Measurements from ENCODE around the gene UMAD1. TPM values are rescaled to one million over a fixed set of nuclear protein-coding genes. Genes with fewer than 3 reads are reported as not detected.

UMAD1 gene
- total RNA-seq, 4 donors from 2014 or later = 1.3 to 32.9 (median 15.3) TPM

GRCh38 chr7:7851991-7852390 is 211.4 kb downstream of the UMAD1 start:
- Histone ChIP-seq H3K27me3 (no peaks in the 10 kb centered on the region), H3K36me3 (no peaks in the 10 kb centered on the region), H3K9me3 (no peaks in the 10 kb centered on the region), H3K4me3 (no peak overlapping the region), H3K4me1 (no peaks in the 10 kb centered on the region), H3K27ac (no peak overlapping the region)
- intact Hi-C loops (cut with DNase I; ENCODE audit: low total_unique reads) = no loop called here
- TF ChIP-seq POLR2A (IDR thresholded peaks at IDR 0.05) = no peak
- TF ChIP-seq CTCF (IDR thresholded peaks at IDR 0.05) = no peak
- no peak for DNase-seq

GRCh38 chr7:7857143-7857583 is 216.6 kb downstream of the UMAD1 start:
- TF ChIP-seq CTCF (IDR thresholded peaks at IDR 0.05) (no peak), POLR2A (IDR thresholded peaks at IDR 0.05) (no peak)
- Histone ChIP-seq H3K4me1 (no peaks in the 10 kb centered on the region), H3K36me3 (no peaks in the 10 kb centered on the region), H3K9me3 (no peaks in the 10 kb centered on the region), H3K27ac (no peak overlapping the region), H3K4me3 (no peak overlapping the region), H3K27me3 (no peaks in the 10 kb centered on the region)
- DNase-seq = no peak
- intact Hi-C loops (cut with DNase I; ENCODE audit: low total_unique reads) = no loop called here

- no peaks in the 10 kb centered on the region for H3K36me3 ChIP-seq
- H3K4me3 ChIP-seq = no peak overlapping the region
- H3K27me3 ChIP-seq = no peaks in the 10 kb centered on the region
- no peaks in the 10 kb centered on the region for H3K4me1 ChIP-seq
- DNase-seq = no peak
- intact Hi-C loops (cut with DNase I; ENCODE audit: low total_unique reads) = no loop called here
- H3K9me3 ChIP-seq = no peaks in the 10 kb centered on the region
- TF ChIP-seq CTCF (IDR thresholded peaks at IDR 0.05) (no peak), POLR2A (IDR thresholded peaks at IDR 0.05) (no peak)
- no peak overlapping the region for H3K27ac ChIP-seq
These were observed 218.0 kb downstream of the UMAD1 start for GRCh38 chr7:7858559-7858958.

DNA sequence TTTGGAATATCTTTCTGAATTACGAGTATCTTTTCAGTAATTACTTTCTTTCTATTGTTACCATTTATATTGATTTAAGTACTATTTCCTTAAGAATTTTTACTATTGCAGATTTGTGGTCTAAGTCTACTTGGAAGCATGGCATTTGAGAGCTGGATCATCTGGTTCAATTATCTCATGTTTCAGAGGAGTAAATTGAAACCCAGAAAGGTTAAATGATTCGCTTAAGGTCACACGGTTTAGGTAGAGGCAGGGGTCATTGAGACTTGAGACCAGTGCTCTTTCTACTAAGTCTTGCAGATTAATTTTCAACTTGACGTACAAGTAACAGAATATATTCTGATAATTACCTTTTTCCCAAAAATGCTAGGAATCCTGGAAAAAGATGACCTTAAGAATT is 218.9 kb downstream of the UMAD1 start:
- H3K27me3 ChIP-seq = no peaks in the 10 kb centered on the region
- no peak overlapping the region for H3K27ac ChIP-seq
- no peaks in the 10 kb centered on the region for H3K4me1 ChIP-seq
- intact Hi-C loops (cut with DNase I; ENCODE audit: low total_unique reads) = no loop called here
- TF ChIP-seq CTCF (IDR thresholded peaks at IDR 0.05) (no peak), POLR2A (IDR thresholded peaks at IDR 0.05) (no peak)
- no peaks in the 10 kb centered on the region for H3K9me3 ChIP-seq
- no peak overlapping the region for H3K4me3 ChIP-seq
- DNase-seq = no peak
- H3K36me3 ChIP-seq = no peaks in the 10 kb centered on the region

GRCh38 chr7:7861211-7861633 is 220.7 kb downstream of the UMAD1 start:
- Histone ChIP-seq H3K36me3 (no peaks in the 10 kb centered on the region), H3K4me3 (no peak overlapping the region), H3K27ac (no peak overlapping the region), H3K27me3 (no peaks in the 10 kb centered on the region), H3K9me3 (no peaks in the 10 kb centered on the region), H3K4me1 (no peaks in the 10 kb centered on the region)
- intact Hi-C loops (cut with DNase I; ENCODE audit: low total_unique reads) = no loop called here
- DNase-seq = no peak
- TF ChIP-seq POLR2A (IDR thresholded peaks at IDR 0.05) (no peak), CTCF (IDR thresholded peaks at IDR 0.05) (no peak)
